Measurements from ENCODE around the gene ZWILCH.

Gene ZWILCH

GRCh38 chr15:66545255-66545654 is 40.1 kb downstream of the ZWILCH start:
- no peak for DNase-seq (ENCODE audit: low read depth)

DNA sequence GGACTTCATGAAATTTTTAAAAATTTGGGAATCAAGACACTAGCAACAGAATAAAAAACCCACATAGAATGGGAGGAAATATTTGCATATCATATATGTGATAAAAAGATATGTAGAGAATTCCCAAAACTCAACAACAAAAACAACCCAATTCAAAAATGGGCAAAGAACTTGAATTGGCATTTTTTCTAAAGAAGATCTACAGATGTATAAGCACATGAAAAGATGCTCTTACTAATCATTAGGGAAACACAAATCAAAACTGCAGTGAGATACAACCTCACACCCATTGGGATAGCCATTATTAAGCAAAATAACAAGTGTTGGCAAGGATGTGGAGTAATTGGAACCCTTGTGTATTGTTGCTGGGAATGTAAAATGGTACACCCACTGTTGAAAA is 50.6 kb downstream of the ZWILCH start:
- DNase-seq (ENCODE audit: low read depth) = no peak

GRCh38 chr15:66558271-66558670 is 53.1 kb downstream of the ZWILCH start:
- DNase-seq (ENCODE audit: low read depth) = no peak

DNA sequence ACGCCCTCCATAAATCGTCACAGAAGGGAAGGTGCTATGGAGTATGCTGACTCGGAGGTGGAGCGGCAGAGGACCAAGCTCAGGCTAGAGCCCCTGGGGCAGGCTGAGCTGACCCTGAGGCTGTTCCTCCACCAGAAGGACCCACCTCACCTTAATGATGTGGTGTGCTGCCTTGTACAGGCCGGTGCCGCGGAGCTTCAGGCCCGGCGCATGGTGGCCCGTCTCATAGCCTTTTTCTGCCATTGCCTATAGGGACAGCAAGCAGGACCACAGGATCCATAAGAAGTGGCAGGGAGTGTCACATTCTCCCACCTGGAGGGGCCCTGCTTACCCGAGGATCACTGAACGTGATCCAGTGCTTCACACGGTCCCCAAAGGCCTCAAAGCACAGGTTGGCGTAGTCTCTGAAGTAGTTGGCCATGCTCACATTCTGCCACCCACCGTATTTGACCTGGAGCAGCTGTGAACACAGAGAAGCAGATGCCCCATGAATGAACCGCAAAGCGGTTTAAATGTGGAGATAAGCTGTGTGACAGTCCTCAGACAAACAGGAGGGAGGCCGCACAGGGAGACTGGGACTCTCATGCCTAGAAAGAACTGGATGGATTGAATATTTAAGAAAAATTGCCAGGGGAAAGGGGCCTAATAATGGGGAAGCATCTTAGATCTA is 55.9 kb downstream of the ZWILCH start:
- DNase-seq (ENCODE audit: low read depth) = no peak

DNA sequence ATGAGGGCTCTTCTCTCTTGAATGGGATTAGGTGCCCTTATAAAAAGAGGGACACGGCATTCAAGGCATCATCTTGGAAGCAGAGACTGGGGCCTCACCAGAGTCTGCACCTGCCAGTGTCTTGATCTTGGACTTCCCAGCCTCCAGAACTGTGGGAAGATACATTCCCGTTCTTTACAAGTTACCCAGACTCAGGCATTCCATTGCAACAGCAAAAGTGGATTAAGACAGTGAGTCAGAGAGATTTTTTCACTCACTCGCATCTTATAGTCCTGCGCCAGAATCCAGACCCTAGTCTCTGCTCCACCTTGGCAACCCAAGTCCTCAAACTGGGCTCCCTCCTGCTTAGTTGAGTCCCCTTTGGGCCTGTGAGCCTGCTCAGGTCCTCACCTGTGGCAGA is 58.0 kb downstream of the ZWILCH start:
- DNase-seq (ENCODE audit: low read depth) = no peak

DNA sequence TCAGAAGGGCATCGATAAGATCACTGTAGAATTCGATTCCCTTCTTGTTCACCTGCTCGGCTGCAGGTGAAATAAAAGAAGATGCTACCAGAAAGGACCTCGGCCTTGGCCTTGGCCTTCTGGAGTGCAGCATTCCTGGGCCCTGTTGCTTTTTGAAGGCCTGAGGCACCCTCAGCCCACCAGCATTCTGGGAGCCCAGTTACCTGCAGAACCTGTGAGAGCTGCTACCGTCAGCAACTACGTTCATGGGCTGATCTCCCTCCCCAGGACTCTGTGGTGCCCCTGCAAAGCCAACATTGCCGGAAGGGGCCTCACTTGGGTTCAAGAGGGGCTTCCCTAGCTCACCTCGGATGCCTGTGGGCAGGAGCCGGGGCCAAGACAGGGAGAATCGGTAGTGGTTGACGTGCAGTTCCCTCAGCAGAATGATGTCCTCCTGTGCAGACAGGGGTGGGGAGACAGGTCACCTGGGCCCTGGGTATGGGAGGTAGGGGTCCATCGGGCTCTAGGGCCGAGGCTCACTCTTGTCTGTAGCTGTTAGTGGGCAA is 58.5 kb downstream of the ZWILCH start:
- no peak for DNase-seq (ENCODE audit: low read depth)

DNA sequence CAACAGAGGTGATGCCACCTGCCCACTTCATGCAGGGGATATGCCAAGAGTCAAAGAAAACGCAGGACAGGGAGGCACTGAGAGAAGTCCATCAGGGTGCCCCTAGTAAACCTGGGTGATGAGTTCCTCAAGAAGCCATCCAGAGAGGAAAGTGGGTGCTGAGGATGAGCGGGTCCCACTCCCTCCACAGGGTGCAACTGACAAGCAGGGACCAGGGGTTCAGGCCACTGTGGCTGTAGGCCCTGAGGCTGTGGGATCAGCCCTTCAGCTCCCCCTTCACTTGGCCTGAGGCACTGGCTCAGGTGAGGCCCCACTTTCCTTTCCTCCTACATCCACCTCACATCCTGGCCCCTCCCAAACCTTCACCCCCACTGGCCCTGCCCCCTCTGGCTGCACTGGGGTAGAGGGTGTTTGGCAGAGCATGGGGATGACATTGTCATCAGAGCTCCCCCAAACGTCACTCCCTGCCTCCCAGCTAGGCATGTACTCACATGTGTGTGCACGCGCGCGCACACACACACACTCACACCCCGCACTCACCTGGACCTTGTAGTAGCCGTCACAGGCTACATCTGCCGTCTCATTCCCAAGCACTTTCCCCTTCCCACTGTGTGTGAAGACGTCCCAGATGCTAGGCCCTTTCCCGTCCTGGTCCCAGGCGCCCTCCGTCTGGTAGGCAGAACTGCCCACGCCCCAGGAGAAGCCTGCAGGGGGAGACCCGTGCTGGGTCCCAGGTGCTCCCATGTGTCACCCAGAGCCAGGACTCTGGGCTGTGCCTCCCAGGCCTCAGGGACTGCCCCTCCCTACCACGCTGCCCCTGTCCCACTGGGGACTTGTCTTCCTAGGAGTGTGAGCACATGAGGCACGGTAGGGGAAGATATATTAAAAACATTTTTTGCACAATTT is 59.3 kb downstream of the ZWILCH start:
- DNase-seq (ENCODE audit: low read depth) = no peak

DNA sequence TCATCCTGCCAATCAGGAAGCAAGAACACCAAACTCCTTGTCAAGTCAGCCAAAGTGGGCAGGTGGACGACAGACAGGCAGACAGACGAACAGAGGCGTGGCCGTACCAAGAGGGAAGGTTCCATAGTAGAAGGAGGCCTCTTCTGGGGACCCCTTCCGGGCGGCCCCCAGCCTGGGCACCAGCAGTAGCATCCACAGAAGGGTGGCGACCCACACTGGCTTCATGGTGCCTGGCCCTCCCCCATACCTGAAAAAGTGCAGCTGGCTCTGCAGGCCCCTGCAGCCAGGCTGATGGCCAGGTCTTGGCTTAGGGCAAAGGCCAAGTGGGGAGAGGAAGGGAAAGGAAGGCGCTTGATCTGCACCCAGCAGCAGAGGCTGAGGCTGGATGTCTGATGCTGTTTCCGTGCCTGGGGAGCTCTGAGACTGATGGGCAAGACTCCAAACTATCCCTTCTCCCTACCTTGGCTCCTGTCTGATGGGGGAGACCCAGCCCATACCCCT is 60.1 kb downstream of the ZWILCH start:
- no peak for DNase-seq (ENCODE audit: low read depth)

GRCh38 chr15:66565741-66566144 is 60.6 kb downstream of the ZWILCH start, which contains the start of gene LCTL:
Gene LCTL, minus strand, starts transcription at chr15:66565998. Its CDS starts 633 bp downstream, at chr15:66565365.
- DNase-seq (ENCODE audit: low read depth) = no peak

DNA sequence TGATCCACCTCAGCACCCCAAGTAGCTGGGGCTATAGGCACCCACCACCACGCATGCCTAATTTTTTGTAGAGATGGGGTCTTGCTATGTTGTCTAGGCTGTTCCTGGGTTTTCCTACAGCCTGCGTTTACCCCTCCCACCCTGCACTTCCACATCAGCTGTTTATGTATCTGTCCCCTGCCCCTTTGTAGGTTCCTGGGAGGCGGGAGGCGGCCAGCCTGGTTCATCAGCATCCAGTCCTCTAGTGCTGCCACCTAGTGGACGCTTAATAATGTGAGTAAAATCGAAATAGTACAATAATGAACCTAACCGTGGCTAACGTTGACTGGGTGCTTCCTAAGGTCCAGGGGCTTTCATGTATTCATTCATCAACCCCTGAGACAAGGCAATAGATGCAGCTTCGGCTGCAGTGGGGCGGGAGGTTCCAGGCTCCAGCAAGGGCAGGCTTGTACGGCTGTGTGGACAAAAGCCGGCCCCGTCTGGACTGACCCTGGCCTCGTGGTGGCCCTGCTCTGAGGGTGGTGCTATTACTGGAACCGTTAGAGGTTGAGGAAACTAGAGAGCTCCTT is 61.9 kb downstream of the ZWILCH start:
- DNase-seq (ENCODE audit: low read depth) = peak; percentile 47

DNA sequence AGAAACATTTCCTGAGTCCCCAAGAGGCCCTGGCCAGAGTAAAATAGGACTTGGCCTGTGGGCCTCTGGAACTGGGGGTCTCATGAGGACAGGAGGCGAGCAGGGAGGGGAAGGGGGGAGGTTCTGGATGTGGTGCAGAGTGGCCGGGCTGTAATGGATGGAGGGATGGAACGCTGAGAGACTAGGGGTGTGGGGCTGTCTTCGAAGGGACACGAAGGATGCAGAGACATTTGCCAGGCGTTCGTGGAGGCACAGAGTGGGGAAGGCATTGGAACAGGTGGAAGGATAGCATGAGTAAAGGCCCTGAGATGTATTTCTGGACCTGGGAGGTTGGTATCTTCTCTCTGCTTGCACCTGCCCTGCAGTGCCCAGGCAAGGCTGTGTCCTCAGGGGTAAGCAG is 62.8 kb downstream of the ZWILCH start:
- DNase-seq (ENCODE audit: low read depth) = no peak

GRCh38 chr15:66569461-66570137 is 64.5 kb downstream of the ZWILCH start:
- no peak for DNase-seq (ENCODE audit: low read depth)

- DNase-seq (ENCODE audit: low read depth) = no peak
Observed at GRCh38 chr15:66570327-66570726, 65.2 kb downstream of the ZWILCH start.

GRCh38 chr15:66570842-66571478 is 65.8 kb downstream of the ZWILCH start:
- DNase-seq (ENCODE audit: low read depth) = no peak

GRCh38 chr15:66572146-66572545 is 67.0 kb downstream of the ZWILCH start:
- DNase-seq (ENCODE audit: low read depth) = no peak

DNA sequence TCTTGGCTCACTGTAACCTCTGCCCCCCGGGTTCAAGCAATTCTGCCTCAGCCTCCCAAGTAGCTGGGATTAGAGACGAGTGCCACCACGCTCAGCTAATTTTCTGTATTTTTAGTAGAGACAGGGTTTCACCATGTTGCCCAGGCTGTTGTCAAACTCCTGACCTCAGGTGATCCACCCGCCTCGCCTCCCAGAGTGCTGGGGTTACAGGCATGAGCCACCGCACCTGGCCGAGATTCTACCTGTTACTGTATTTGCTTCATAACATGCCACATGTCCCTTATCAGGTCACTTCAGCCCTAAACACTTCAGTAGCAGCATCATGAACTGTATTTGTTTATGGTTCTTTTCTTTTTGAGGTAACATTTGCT is 68.2 kb downstream of the ZWILCH start:
- DNase-seq (ENCODE audit: low read depth) = no peak

GRCh38 chr15:66573719-66574595 is 68.8 kb downstream of the ZWILCH start:
- peak; percentile 65 for DNase-seq (ENCODE audit: low read depth)

DNA sequence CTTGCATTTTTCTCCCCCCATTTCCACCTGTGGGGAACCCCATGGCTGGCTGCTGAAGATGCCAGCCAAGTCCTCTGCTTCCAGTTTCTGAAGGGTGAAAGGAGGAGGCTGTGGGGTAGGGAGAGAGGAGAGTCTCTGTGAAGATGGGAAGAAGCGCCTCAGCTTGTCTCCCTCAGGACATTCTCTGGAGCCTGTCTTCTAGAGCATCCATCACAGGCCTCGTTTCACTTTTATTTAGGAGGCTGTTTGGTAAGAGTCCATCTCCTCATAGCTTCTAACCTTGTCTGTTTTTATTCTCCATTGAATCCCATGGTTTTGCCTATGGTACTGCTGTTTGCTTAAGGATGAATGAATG is 69.4 kb downstream of the ZWILCH start:
- no peak for DNase-seq (ENCODE audit: low read depth)

GRCh38 chr15:66578286-66578875 is 73.3 kb downstream of the ZWILCH start:
- DNase-seq (ENCODE audit: low read depth) = no peak

GRCh38 chr15:66580643-66581042 is 75.5 kb downstream of the ZWILCH start:
- DNase-seq (ENCODE audit: low read depth) = no peak
